GM18907 (cell line): ENCODE data around the gene GPATCH2.
"Not testable (repeated sequence)": the region's sequence is repeated elsewhere in the genome, so short reads cannot be mapped to it uniquely, and the experiment has no call there.

Experiments
- ATAC-seq: cut with Tn5 transposase; IDR thresholded peaks from one replicate; pipeline ENCODE4 v1.9.1; 2021; ENCODE audit warnings: mild to moderate bottlenecking, moderate library complexity; ENCODE audit not compliant: unreplicated experiment

The GPATCH2 gene

GRCh38 chr1:217527151-217527550 is 103.7 kb downstream of the GPATCH2 start:
- no peak for ATAC-seq

DNA sequence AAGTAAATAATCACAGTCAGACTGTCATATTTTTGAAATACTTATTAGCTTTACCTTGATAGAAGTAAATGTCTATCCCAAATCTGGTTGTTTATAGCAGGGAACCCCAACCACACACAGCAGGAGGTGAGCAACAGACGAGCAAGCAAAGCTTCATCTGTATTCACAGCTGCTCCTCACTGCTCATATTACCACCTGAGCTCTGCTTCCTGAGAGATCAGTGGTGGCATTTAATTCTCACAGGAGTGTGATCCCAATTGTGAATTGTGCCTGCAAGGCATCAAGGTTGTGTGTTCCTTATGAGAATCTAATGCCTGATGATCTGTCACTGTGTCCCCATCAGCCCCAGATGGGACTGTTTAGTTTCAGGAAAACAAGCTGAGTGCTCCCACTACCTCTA is 104.3 kb downstream of the GPATCH2 start:
- no peak for ATAC-seq

GRCh38 chr1:217525773-217526490 is 105.0 kb downstream of the GPATCH2 start:
- ATAC-seq = no peak

- ATAC-seq = no peak
Measured at GRCh38 chr1:217524787-217525520, 105.9 kb downstream of the GPATCH2 start.

GRCh38 chr1:217523921-217524320 is 107.0 kb downstream of the GPATCH2 start:
- ATAC-seq = not testable (repeated sequence)

GRCh38 chr1:217522277-217522676 is 108.6 kb downstream of the GPATCH2 start:
- ATAC-seq = no peak

DNA sequence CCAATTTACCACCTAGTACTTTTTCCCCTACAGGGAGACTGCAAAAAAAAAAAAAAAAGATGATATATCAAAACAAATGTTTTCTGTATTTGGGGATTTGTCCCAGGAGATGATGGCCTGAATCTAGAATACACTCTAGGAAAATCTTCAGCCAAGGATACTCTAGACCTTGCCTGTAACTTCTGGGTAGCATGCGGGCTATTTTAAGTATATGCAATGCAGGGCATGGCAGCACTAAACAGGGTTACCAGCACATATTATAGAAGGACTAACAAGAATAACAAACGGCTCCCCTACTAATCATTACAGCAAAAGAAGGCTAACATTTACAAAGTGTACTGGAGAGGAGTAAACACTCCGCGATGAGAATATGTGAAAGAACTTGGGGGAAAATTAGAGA is 109.6 kb downstream of the GPATCH2 start:
- no peak for ATAC-seq

- no peak for ATAC-seq
Measured at GRCh38 chr1:217506878-217507277, 124.0 kb downstream of the GPATCH2 start.

GRCh38 chr1:217498209-217498608 is 132.7 kb downstream of the GPATCH2 start:
- ATAC-seq = no peak

- ATAC-seq = peak; percentile 93
Measured at GRCh38 chr1:217495249-217495648, 135.6 kb downstream of the GPATCH2 start.

DNA sequence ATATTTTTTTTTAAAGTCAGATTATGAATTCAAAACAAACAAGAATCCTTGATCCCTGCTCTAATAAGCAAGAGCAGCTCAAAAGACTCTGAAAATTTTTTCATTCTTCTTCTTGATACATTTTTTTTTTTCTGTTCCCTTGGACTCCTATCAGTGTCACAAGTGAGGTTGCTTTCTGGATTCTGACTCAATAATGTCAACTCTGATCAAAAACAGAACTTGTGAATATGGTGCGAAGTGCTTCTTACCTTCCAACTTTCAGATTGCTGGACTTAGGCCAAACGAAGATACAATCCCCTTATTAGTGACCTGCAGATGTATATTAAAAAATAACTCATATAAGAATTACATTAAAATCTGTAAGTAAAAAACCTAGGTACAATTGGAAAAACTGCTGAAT is 136.1 kb downstream of the GPATCH2 start:
- peak; percentile 78 for ATAC-seq

DNA sequence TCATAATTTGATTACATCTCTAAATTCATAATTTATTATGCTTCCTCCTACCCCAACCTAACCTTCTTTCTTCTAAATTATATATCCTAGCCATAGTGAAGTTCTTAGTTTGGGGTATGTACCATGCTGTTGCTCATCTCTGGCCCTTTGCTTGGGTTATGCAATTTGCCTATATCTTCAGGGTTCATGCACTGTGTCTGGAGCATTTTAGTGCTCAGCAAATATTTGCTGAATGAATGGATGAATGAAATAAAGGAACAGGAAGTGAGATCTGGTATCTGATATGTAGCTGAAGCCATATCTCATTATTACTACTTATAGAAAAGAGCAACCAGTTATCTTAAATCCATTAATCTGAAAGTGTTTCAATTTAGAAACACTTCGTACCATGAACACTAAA is 137.6 kb downstream of the GPATCH2 start:
- no peak for ATAC-seq

- ATAC-seq = no peak
Measured at GRCh38 chr1:217484871-217485270, 146.0 kb downstream of the GPATCH2 start.

- ATAC-seq = peak; percentile 99
Measured at GRCh38 chr1:217482356-217483102, 148.4 kb downstream of the GPATCH2 start.

DNA sequence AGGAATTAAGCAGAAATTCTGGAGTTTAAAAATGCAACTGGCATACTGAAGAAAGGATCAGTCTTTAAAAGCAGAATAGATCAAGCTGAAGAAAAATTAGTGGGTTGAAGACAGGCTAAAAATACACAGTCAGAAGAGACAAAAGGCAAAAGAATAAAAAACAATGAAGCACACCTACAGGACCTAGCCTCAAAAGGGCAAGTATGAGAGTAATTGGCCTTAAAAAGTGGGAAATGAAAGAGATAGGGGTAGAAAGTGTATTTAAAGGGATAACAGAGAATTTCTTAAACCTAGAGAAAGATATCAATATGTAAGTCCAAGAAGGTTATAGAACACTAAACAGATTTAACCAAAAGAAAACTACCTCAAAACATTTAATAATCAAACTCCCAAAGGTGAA is 152.4 kb downstream of the GPATCH2 start:
- no peak for ATAC-seq

GRCh38 chr1:217472915-217473314 is 158.0 kb downstream of the GPATCH2 start:
- no peak for ATAC-seq

- no peak for ATAC-seq
Measured at GRCh38 chr1:217471403-217471802, 159.5 kb downstream of the GPATCH2 start.

- ATAC-seq = no peak
Measured at GRCh38 chr1:217469983-217470382, 160.9 kb downstream of the GPATCH2 start.

DNA sequence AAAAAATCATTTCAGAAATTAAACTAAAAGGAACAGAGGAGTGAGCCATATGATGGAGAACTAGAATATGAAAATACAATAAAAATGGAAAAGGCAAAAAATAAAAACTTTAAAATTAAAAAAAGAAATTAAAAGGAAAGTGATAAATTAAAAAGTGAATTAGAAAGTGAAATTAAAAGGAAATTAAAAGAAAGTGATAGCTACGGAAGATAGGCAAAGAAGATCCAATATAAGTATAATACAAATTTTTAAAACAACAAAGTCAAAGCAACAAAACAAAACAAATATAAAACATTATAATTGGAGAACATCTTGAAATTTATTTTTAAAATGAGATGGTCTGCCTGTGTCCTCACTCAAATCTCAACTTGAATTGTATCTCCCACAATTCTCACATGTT is 165.8 kb downstream of the GPATCH2 start:
- no peak for ATAC-seq

GRCh38 chr1:217462666-217463065 is 168.2 kb downstream of the GPATCH2 start:
- no peak for ATAC-seq

DNA sequence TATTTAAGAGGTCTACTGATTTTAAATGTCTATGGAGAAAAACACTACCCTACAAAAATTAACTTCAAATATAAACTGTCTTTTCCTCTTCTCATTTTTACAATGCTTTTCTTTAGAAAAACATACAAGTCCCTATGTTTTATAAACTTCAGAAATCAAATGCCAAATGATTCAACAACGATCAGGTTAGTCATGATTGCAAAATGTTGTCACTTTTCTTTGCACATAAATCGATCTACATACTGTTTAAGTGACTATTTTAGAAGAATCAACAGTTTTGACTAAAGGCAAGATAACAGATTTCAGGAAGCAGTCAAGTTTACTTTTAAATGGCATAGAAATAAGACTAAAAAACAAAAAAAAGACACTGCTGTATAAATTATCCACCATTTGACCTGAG is 168.7 kb downstream of the GPATCH2 start:
- ATAC-seq = no peak

DNA sequence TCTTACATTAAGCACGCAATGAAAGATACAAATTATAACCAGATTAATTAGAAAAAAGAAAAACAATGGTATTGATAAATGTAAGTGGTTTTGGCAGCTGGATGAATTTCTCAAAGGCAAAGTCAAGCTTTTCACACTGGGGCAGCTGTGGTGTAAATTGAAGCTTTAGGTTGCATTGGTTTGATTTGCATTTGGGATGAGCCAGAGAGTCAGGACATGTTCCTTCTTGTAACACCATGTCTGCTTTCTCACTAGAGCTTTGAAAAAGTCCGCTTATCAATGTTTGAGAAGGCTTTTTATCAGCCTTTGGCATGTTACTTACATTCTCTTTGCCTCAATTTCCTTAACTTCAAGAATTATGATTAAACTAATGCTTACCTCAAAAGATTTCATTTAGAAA is 173.9 kb downstream of the GPATCH2 start:
- ATAC-seq = no peak
